ENCODE results near the gene KDM5B.

KDM5B gene

GRCh38 chr1:202710070-202711045 lies 97.9 kb downstream of the KDM5B start, which contains the start of gene SYT2:
TSS of gene SYT2 (minus strand) at chr1:202710454. CDS start at chr1:202605772, 104,682 bp downstream.
- no peak for DNase-seq

- no peak for DNase-seq
Observed at GRCh38 chr1:202709276-202710041, 98.8 kb downstream of the KDM5B start.

GRCh38 chr1:202708456-202709275 lies 99.6 kb downstream of the KDM5B start:
- DNase-seq = no peak

GRCh38 chr1:202706851-202707250 lies 101.4 kb downstream of the KDM5B start:
- DNase-seq = no peak

- DNase-seq = no peak
Observed at GRCh38 chr1:202704601-202705000, 103.6 kb downstream of the KDM5B start.

- no peak for DNase-seq
Observed at GRCh38 chr1:202703191-202703590, 105.0 kb downstream of the KDM5B start.

GRCh38 chr1:202702088-202702487 lies 106.1 kb downstream of the KDM5B start:
- DNase-seq = no peak

GRCh38 chr1:202701200-202701599 lies 107.0 kb downstream of the KDM5B start:
- no peak for DNase-seq

- DNase-seq = no peak
Observed at GRCh38 chr1:202700061-202700460, 108.2 kb downstream of the KDM5B start.

GRCh38 chr1:202698276-202698675 lies 109.9 kb downstream of the KDM5B start:
- no peak for DNase-seq

GRCh38 chr1:202697038-202697437 lies 111.2 kb downstream of the KDM5B start:
- DNase-seq = no peak

- DNase-seq = no peak
Observed at GRCh38 chr1:202694314-202694713, 113.9 kb downstream of the KDM5B start.

- DNase-seq = no peak
Observed at GRCh38 chr1:202692959-202693555, 115.2 kb downstream of the KDM5B start.

GRCh38 chr1:202691816-202692215 lies 116.4 kb downstream of the KDM5B start:
- no peak for DNase-seq

GRCh38 chr1:202689493-202690342 lies 118.5 kb downstream of the KDM5B start:
- DNase-seq = no peak

GRCh38 chr1:202689082-202689481 lies 119.1 kb downstream of the KDM5B start:
- no peak for DNase-seq

GRCh38 chr1:202688401-202688800 lies 119.8 kb downstream of the KDM5B start:
- DNase-seq = no peak

- DNase-seq = no peak
Observed at GRCh38 chr1:202687798-202688197, 120.4 kb downstream of the KDM5B start.

GRCh38 chr1:202687370-202687769 lies 120.9 kb downstream of the KDM5B start:
- DNase-seq = no peak

- DNase-seq = no peak
Observed at GRCh38 chr1:202685641-202686040, 122.6 kb downstream of the KDM5B start.

GRCh38 chr1:202684716-202685115 lies 123.5 kb downstream of the KDM5B start:
- no peak for DNase-seq
